HG03135 (cell line): Measurements from ENCODE around the gene SELENOF.

ENCODE experiments used
- ATAC-seq: cut with Tn5 transposase; IDR thresholded peaks from one replicate; pipeline ENCODE4 v1.9.1; 2021; ENCODE audit warnings: mild to moderate bottlenecking, moderate library complexity; ENCODE audit not compliant: unreplicated experiment

SELENOF gene

GRCh38 chr1:86913896-86914600, at the start of gene SELENOF:
TSS of gene SELENOF (minus strand) at chr1:86914126. CDS start at chr1:86914111, 15 bp downstream.
- ATAC-seq: peak; percentile 85

- ATAC-seq: no peak
Observed at GRCh38 chr1:86960548-86960947, 46.6 kb upstream of the SELENOF start.

GRCh38 chr1:86957221-86957620, 43.3 kb upstream of the SELENOF start:
- no peak for ATAC-seq

GRCh38 chr1:86956221-86956620, 42.3 kb upstream of the SELENOF start:
- no peak for ATAC-seq

GRCh38 chr1:86955678-86956077, 41.8 kb upstream of the SELENOF start:
- ATAC-seq: no peak

- ATAC-seq: no peak
Observed at GRCh38 chr1:86953167-86953566, 39.2 kb upstream of the SELENOF start.

- no peak for ATAC-seq
Observed at GRCh38 chr1:86951430-86951829, 37.5 kb upstream of the SELENOF start.

GRCh38 chr1:86950712-86951419, 36.9 kb upstream of the SELENOF start:
- no peak for ATAC-seq

- ATAC-seq: no peak
Observed at GRCh38 chr1:86948212-86948611, 34.3 kb upstream of the SELENOF start.

GRCh38 chr1:86942743-86943142, 28.8 kb upstream of the SELENOF start:
- no peak for ATAC-seq

- ATAC-seq: no peak
Observed at GRCh38 chr1:86942042-86942441, 28.1 kb upstream of the SELENOF start.

GRCh38 chr1:86940599-86940998, 26.7 kb upstream of the SELENOF start:
- ATAC-seq: no peak

- no peak for ATAC-seq
Observed at GRCh38 chr1:86939406-86939805, 25.5 kb upstream of the SELENOF start.

GRCh38 chr1:86938855-86939254, 24.9 kb upstream of the SELENOF start:
- ATAC-seq: no peak

- no peak for ATAC-seq
Observed at GRCh38 chr1:86938450-86938849, 24.5 kb upstream of the SELENOF start.

GRCh38 chr1:86933562-86934377, 19.8 kb upstream of the SELENOF start:
- ATAC-seq: no peak

GRCh38 chr1:86933051-86933450, 19.1 kb upstream of the SELENOF start:
- no peak for ATAC-seq

- ATAC-seq: no peak
Observed at GRCh38 chr1:86928819-86929218, 14.9 kb upstream of the SELENOF start.

- ATAC-seq: no peak
Observed at GRCh38 chr1:86926883-86927282, 13.0 kb upstream of the SELENOF start.

- ATAC-seq: no peak
Observed at GRCh38 chr1:86925742-86926141, 11.8 kb upstream of the SELENOF start.

GRCh38 chr1:86924324-86924960, 10.5 kb upstream of the SELENOF start:
- ATAC-seq: no peak
